Dedifferentiated amniotic fluid mesenchymal stem cell (primary cell): Measurements from ENCODE around the gene C6orf89.
A peak's percentile ranks its signal among the peaks of the same experiment; 100 is the strongest.
"Not testable (repeated sequence)": the region's sequence is repeated elsewhere in the genome, so short reads cannot be mapped to it uniquely, and the experiment has no call there.

Experiments used
- DNase-seq: peaks from one replicate; pipeline ENCODE4 v3.0.0-alpha.2; 2016; ENCODE audit errors: extremely low spot score

The C6orf89 gene

GRCh38 chr6:36924131-36924530 is 38.4 kb downstream of the C6orf89 start:
- DNase-seq, result no peak

- DNase-seq, result no peak
These were observed 39.1 kb downstream of the C6orf89 start for GRCh38 chr6:36924778-36925374.

GRCh38 chr6:36925809-36926208 is 40.1 kb downstream of the C6orf89 start:
- no peak for DNase-seq

GRCh38 chr6:36926708-36927513 is 41.2 kb downstream of the C6orf89 start:
- DNase-seq, result no peak

GRCh38 chr6:36927691-36928546 is 42.2 kb downstream of the C6orf89 start:
- DNase-seq, result no peak

- no peak for DNase-seq
These were observed 42.8 kb downstream of the C6orf89 start for GRCh38 chr6:36928547-36928918.

- DNase-seq, result no peak
These were observed 43.4 kb downstream of the C6orf89 start for GRCh38 chr6:36929152-36929551.

- DNase-seq, result peak; percentile 70
These were observed 43.9 kb downstream of the C6orf89 start for GRCh38 chr6:36929607-36930006.

GRCh38 chr6:36930483-36930882 is 44.7 kb downstream of the C6orf89 start:
- DNase-seq, result no peak

GRCh38 chr6:36933102-36933501 is 47.4 kb downstream of the C6orf89 start:
- DNase-seq, result peak; percentile 79

GRCh38 chr6:36933519-36933918 is 47.8 kb downstream of the C6orf89 start:
- no peak for DNase-seq

GRCh38 chr6:36934901-36935300 is 49.1 kb downstream of the C6orf89 start:
- no peak for DNase-seq

GRCh38 chr6:36936824-36937223 is 51.1 kb downstream of the C6orf89 start:
- no peak for DNase-seq

- no peak for DNase-seq
These were observed 52.1 kb downstream of the C6orf89 start for GRCh38 chr6:36937896-36938295.

GRCh38 chr6:36938536-36938935 is 52.8 kb downstream of the C6orf89 start:
- no peak for DNase-seq

GRCh38 chr6:36939005-36939404 is 53.3 kb downstream of the C6orf89 start:
- not testable (repeated sequence) for DNase-seq

GRCh38 chr6:36940027-36940426 is 54.3 kb downstream of the C6orf89 start:
- DNase-seq, result no peak

GRCh38 chr6:36941561-36941960 is 55.8 kb downstream of the C6orf89 start:
- not testable (repeated sequence) for DNase-seq

- not testable (repeated sequence) for DNase-seq
These were observed 56.6 kb downstream of the C6orf89 start for GRCh38 chr6:36942329-36942728.

GRCh38 chr6:36944650-36945049 is 58.9 kb downstream of the C6orf89 start:
- DNase-seq, result no peak

- no peak for DNase-seq
These were observed 59.5 kb downstream of the C6orf89 start for GRCh38 chr6:36945301-36945700.

GRCh38 chr6:36946526-36946925 is 60.8 kb downstream of the C6orf89 start:
- DNase-seq, result no peak
